GM10248 (cell line): Measurements from ENCODE around the gene MAB21L3.
A peak's percentile ranks its signal among the peaks of the same experiment; 100 is the strongest.

Source experiments
- CTCF ChIA-PET: fragments of 300-600 bp; sonication (Branson Sonifier 250); formaldehyde crosslinking; extraction: SDS; loops from one replicate; lab custom pipeline; 2021; ENCODE audit warnings: antibody characterized with exemption; lab: Yijun Ruan, JAX
- POLR2A ChIA-PET: fragments of 350-650 bp; sonication (Branson Sonifier 250); formaldehyde crosslinking; extraction: SDS; loops from one replicate; lab custom pipeline; 2020; ENCODE audit warnings: antibody characterized with exemption; lab: Yijun Ruan, JAX
- DNase-seq: peaks from one replicate; pipeline ENCODE4 v3.0.0; 2012; ENCODE audit errors: extremely low spot score
- TF ChIP-seq, protein P1 (sequence below): IDR thresholded peaks from 2 replicates; pipeline ENCODE4 v1.5.1; 2012; ENCODE audit warnings: mild to moderate bottlenecking, low read depth; ENCODE audit errors: extremely low read depth, missing control alignments, control extremely low read depth

The MAB21L3 gene

DNA sequence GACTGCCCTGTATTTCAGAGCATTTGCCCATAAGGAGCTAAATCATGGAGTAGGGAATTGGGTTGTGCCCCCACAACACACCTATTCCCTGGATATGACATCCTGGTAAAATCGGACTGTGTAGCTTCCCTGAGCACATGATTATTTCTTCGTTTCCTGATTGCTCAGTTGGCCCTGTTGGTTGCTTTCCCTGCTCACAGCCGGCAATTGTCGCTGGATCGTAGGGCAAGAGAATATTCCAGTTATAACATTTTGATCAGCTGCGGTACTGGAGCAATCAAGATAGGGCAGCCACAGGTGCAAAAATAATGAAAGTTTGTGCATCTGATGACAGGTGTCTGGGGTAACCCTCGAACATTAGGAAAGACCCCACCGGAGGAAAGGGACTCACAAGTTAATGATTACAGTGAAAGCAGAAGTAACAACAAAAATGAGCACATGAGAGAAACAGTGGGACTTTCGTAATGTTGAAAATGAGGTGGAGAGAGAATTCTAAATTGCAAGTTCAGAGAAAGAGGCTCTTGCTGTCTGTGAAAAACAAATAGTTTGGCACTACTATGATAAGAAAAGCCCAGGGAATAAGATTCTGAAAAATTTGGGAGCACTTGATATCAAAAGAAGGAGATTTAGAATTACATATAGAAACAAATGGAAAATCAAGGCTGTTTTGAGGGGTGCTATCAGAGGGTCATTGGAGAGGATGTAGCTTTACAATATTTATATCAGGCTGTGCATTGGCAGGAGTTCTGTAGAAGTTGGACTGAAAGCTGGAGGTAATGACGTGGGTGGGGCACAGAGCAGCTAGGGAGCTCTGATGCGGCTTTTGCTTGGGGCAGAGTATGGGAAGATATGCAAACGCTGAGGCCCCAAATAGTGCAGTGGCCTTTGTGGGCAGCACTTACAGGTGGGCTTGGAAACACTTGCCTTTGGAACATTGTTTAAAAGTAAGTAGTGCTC is at the start of gene MAB21L3:
Gene MAB21L3 (plus strand): TSS at position 833 of the 957 bp plus-strand sequence. CDS start 1,217 bp downstream, outside the sequence.
- CTCF ChIA-PET, result interaction anchor here (0.6 to 3.6 kb wide), 9 partner anchors 12 to 388 kb away, joined by 3 to 18 read pairs (median 3); no protein-coding TSS in a partner anchor
- TF ChIP-seq, protein P1, sequence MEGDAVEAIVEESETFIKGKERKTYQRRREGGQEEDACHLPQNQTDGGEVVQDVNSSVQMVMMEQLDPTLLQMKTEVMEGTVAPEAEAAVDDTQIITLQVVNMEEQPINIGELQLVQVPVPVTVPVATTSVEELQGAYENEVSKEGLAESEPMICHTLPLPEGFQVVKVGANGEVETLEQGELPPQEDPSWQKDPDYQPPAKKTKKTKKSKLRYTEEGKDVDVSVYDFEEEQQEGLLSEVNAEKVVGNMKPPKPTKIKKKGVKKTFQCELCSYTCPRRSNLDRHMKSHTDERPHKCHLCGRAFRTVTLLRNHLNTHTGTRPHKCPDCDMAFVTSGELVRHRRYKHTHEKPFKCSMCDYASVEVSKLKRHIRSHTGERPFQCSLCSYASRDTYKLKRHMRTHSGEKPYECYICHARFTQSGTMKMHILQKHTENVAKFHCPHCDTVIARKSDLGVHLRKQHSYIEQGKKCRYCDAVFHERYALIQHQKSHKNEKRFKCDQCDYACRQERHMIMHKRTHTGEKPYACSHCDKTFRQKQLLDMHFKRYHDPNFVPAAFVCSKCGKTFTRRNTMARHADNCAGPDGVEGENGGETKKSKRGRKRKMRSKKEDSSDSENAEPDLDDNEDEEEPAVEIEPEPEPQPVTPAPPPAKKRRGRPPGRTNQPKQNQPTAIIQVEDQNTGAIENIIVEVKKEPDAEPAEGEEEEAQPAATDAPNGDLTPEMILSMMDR, result no peak
- POLR2A ChIA-PET, result no interaction called here
- DNase-seq, result peak; percentile 61

DNA sequence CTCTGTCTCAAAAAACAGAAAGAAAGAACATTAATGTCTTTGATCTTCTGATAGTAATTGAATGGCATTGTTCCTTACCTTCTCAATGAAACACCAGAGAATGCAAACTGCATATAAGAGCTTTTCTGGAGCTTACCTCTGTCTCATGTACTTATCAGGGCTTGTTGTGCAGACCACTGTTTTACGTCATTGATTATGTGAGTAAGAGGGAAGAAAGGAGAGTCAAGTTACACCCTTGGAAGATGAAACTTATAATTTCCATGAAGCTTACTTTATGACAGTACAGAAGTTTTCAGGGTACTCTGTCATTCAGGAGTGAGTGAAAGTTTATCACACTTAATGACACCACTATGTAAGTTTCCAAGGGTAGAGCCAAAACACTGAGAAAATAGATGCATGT is 49.0 kb upstream of the MAB21L3 start:
- POLR2A ChIA-PET, result no interaction called here

DNA sequence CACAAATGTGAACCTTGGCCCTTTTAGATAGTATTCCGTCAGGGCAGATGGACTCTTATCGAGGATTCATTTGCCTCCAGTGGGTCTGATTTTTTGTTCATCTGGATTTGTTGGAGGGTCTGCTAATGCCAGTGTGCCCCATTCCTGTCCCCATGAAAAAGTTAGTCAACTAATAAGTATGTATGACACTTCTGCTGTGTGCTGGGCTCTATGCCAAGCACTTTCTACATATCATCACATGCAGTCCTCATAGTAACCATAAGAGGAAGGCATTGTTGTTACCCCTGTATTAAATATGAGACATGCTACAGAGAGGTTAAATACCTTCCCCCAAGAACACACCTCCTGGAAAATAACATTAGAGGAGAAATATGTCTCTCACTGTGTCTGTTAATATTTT is 46.6 kb upstream of the MAB21L3 start:
- CTCF ChIA-PET, result no interaction called here
- TF ChIP-seq, protein P1, result no peak

More for the DNA sequence above, 49.0 kb upstream of the MAB21L3 start:
- CTCF ChIA-PET, result interaction anchor here (1.0 kb wide), 1 partner anchor 28 kb away, joined by 3 read pairs; no protein-coding TSS in a partner anchor
- no peak for DNase-seq
- TF ChIP-seq, protein P1, result no peak

DNA sequence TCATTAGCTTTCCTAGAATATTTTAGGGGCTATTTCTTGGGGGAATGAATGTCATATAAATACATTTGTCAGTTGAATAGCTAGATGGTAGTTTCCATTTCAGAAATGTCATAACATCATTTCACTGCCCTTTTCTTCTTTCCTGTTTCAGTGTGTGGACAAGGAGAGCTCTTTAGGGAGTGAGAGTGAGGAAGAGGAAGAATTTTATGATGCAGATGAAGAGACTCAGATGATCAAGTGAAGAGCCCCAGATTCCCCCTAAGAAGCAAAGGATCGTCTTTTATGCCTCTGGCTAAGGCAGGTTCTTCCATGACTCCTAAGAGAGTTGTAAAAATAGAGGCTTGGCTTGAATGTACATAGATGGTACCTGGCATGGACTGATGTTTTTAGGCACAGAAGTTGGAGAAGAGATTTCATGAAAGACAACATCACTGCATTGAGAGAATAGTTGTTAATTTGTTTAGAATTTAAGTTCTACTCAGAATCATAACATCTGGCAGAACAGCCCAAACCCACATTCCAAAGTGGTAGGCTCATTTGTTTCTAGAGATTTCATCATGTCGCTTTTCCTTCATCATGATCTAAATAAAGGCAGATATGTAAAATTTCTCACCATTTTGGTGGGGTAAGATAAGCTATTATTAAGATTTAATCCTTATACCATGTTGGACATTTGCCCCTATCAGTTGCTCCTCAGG is 44.2 kb upstream of the MAB21L3 start:
- CTCF ChIA-PET, result interaction anchor here (1.8 kb wide), 1 partner anchor 11 kb away, joined by 5 read pairs; no protein-coding TSS in a partner anchor
- TF ChIP-seq, protein P1, result no peak

More for the DNA sequence above, 46.6 kb upstream of the MAB21L3 start:
- no peak for DNase-seq
- POLR2A ChIA-PET, result no interaction called here

DNA sequence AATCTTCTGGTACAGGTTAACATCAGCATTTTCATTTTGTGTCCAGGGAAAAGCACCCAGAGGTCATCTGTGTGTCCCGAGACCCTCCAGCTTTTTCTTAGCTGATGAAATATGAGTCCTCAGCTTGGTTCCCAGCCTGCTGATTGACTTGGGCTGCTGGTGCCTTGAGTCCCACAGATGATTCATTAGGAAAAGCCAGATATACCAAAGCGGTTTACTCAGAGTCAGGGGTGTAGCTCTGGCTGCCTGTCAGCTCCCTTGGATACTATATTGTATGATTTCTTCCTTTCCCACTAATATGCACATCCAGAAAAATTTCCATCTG is 43.7 kb upstream of the MAB21L3 start:
- TF ChIP-seq, protein P1, result no peak
- CTCF ChIA-PET, result interaction anchor here (1.8 kb wide), 1 partner anchor 10 kb away, joined by 5 read pairs; no protein-coding TSS in a partner anchor
- no peak for DNase-seq
- POLR2A ChIA-PET, result no interaction called here

More for the DNA sequence above, 44.2 kb upstream of the MAB21L3 start:
- POLR2A ChIA-PET, result no interaction called here
- no peak for DNase-seq

DNA sequence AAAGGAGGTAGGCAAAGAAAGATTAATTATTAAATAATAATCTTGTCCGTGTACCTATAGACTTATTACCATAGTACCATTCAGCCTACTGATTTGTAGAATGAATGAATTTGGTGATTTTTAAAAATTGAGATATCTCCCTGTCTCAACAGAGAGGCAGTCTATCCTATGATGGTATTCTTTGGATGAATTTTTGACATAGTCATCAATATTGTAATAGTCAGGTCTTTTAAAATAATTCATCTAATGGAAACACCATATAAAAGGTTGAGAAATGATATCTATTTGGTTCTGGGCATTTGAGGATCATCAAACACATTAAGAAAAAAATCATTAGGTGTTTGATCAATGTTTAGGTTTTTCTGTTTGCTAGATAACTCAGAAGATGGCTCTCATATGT is 35.6 kb upstream of the MAB21L3 start:
- DNase-seq, result no peak
- ChIA-PET POLR2A (no interaction called here), CTCF (no interaction called here)
- TF ChIP-seq, protein P1, result no peak
